Activated CD8-positive, alpha-beta memory T cell treated with anti-CD3 and anti-CD28 coated beads for 24 hours (primary cell): ENCODE measurements around the gene TMEM97.
"Not testable (repeated sequence)": the region's sequence is repeated elsewhere in the genome, so short reads cannot be mapped to it uniquely, and the experiment has no call there.

Source experiments
- DNase-seq: peaks from one replicate; pipeline ENCODE4 v3.0.0-alpha.2; 2020

TMEM97 gene

DNA sequence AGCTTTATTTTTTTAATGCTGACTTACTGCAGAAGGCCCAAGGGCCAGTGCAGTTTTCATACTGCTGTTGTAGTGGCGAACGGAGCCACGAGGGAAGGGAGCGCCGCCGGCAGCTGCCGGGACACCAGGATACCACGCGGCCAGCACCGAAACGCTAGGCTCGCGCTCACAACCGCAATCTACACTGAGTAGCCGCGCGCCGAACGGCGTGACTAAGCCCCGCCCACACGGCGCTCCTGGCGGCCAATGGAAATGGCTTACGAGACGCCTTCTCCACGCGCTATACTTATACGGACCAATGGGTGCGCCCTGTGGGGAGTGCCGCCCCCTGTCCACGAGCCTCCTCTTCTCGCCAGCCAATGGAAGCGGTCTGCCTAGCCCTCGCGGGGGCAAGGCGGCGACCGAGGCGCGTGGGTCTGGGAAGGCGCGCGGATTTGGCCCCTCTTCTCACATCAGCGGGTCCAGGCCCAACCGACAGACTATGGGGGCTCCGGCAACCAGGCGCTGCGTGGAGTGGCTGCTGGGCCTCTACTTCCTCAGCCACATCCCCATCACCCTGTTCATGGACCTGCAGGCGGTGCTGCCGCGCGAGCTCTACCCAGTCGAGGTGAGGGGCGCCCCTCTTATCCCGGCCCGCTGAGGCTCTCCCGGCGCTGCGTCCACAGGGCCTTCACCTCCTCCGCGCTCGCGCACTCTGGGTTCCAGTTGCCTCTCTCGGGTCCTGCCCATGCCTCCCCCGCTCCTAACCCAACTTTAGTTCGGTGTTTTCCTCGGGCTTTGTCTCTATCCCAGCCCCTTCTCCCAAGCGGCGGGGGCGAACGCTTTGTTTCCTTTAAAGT lies at the start of gene TMEM97:
Gene TMEM97, plus strand, starts transcription at position 442 of the 839 bp plus-strand sequence. Its CDS starts 40 bp downstream, at position 482.
- peak; percentile 95 for DNase-seq

DNA sequence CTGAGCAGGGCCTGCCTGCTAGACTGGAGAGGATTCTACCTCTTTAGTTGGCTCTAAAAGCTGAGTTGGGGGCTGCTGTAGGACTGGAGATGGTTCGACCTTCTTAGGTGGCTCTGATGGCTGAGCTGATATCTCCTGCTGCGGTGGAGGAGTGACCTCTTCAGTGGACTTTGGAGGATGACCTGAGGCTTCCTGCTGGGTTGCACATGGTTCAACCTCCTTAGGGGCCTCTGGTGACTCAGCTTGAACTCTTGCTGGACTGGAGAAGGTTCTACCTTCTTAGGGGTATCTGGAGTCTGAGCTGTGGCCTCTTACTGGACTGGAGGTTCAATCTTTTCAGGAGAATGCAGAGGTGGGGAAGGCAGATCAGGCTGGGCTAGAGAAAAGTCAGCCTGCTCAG lies 48.9 kb upstream of the TMEM97 start:
- no peak for DNase-seq

DNA sequence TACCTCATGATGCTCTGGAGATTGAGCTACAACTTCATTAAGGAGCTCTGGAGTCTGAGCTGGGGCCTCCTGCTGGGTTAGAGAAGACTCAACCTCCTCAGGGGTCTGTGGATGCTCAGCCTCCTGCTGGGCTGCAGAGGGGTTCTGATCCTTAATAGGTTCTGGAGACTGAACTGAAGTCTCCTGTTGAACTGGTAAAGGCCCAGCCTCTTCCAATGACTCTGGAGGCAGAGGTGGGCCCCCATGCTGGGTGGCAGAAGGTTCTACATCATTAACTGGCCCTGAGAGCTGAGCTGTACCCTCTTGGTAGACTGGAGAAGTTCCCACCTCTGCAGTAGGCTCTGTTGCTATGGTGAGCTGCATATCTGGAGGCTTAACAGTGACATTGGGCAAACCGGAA lies 48.1 kb upstream of the TMEM97 start:
- no peak for DNase-seq

DNA sequence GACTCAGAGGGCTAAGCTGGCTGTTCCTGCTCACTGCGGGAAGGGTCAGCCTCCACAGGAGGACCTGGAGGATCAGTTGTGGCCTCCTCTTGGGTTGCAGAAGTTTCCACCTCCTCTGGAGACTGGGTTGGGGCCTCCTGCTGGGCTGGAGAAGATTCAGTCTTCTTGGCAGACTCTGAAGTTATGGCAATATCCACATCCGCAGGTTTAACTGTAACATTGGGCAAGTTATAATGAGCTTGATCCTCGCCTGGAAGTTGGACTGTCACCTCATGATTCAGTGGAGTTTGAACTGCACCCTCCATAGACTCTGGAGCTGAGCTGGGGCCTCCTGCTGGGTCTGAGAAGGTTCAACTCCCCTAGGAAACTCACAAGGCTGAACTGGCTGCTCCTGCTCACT lies 47.6 kb upstream of the TMEM97 start:
- no peak for DNase-seq

DNA sequence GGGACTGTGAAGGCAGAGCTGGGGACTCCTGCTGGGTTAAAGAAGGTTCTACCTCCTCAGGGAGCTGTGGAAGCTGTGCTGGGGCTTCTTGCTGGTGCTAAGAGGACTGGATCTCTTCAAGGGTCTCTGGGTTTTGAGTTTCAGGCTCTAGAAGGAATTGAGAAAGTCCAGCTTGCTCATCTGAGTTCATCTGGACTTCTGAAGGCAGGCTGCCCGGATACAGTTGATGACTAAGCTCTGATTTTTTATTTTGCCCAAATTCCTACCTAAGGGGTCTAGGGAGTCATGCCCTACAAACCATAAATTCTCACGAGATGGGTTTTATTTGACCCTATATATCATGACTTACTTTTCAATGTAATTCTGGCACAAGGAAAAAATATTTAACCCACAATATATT lies 46.8 kb upstream of the TMEM97 start:
- no peak for DNase-seq

DNA sequence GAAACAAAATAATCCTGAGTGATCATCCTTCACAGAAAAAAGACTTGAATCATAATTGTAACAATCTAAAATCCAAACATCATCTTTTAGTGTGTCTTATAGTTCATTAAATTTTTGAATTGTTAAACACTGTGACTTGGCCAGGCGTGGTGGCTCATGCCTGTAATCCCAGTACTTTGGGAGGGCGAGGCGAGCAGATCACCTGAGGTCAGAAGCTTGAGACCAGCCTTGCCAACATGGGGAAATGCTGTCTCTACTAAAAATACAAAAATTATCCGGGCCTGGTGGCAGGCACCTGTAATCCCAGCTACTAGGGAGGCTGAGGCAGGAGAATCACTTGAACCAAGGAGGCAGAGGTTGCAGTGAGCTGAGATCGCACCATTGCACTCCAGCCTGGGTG lies 45.7 kb upstream of the TMEM97 start:
- DNase-seq = not testable (repeated sequence)

DNA sequence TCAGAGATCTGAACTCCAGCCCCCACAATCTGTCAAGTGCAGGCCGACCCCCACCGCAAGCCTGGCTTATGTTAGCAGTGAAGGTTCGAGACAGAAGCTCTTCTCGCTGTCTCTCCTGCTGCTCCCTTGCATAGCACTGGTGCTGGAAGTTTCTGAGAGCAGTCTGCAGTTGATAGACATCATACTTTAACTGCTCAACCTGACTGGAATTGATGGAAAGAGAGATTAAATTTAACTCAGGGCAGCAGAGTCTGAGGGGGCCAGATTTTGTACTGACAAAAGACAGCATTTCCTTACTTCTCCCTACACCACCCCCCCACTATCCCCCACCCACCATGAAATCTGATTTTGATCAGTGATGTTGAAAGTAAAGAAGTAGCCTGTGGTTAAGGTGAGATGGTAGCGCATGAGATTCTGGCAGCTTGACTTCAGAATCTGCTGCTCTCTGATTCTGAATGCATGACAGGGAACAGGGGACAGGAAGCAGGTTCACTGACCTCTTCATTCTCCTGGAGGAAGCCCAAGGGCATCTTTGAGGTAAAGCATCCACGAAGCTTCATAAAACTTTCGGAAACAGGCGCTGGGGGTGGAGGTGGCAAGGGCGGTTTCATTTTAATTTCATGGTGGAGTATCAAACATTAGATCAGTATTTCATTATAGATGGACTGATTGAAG lies 44.3 kb upstream of the TMEM97 start:
- no peak for DNase-seq

DNA sequence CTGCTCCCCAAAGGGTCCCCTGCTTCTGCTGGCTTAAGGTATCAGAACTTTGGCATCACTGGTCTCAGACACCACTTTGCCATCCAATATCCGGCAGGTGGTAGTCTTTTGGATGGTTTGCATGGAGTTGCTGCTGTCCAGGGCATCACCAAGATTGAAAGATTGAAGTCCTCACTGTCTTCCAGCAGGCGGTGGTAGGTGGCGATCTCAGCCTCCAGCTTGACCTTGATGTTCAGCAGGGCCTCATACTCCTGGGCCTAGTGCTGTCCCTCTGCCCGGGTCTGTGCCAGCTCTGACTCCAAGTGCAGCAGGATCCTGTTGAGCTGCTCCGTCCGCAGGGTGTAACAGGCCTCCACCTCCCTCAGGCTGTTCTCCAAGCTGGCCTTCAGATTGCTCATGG lies 43.0 kb upstream of the TMEM97 start:
- DNase-seq = no peak

DNA sequence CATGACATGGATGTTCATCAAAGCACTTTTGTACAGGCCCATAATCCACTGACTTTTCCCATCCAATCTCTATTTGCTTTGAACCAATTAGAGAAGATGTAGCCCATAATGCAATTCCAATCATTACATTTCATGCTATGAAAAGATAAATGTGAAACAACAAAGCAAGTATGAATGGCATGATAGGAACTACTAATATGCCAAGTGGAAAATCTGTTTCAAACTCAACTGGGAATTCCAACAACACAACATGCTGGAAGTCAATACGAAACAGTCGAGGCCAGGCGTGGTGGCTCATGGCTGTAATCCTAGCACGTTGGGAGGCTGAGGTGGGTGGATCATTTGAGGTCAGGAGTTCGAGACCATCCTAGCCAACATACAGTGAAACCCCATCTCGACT lies 39.6 kb upstream of the TMEM97 start:
- no peak for DNase-seq

DNA sequence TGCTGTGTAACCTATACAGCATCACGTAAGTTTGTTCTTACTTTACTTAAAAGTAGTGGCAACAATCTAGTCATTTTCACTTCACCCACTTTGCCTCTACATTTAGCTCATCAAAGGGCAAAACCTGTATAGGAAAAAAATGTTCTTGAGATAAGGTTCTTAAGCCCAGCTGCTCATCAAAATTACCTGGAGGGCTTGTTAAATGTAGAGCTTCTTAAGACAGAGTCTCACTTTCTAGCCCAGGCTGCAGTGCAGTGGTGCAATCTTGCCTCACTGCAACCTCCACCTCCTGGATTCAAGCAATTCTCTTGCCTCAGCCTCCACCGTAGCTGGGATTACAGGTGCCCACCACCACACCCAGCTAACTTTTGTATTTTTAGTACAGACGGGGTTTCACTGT lies 38.2 kb upstream of the TMEM97 start:
- DNase-seq = no peak

DNA sequence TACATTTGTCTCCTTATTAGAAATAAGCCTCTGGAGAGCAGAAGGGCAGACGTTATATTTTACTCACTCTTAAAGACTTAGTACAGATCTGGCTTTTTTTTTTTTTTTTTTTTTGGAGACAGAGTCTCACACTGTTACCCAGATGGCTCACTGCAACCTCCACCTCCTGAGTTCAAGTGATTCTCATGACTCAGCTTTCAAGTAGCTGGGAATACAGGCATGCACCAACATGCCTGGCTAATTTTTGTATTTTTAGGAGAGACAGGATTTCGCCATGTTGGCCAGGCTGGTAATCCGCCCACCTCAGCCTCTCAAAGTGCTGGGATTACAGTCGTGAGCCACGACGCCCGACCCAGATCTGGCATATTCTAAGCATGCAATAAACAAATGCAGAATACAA lies 36.4 kb upstream of the TMEM97 start:
- DNase-seq = no peak

DNA sequence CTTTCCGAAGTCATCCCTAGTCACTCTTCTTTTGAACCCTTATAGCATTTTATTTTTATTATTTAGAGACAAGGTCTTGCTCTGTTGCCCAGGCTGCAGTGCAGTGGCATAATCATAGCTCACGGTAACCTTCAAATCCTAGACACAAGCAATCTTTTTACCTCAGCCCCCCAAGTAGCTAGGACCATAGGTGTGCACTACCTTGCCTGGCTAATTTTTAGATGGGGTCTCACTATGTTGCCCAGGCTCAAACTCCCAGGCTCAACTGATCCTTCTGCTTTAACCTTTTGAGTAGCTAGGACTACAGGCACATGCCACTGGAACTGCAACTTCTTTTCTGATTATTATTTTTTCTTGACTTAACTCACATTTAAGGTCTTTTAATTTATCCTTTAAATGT lies 33.0 kb upstream of the TMEM97 start:
- DNase-seq = no peak

DNA sequence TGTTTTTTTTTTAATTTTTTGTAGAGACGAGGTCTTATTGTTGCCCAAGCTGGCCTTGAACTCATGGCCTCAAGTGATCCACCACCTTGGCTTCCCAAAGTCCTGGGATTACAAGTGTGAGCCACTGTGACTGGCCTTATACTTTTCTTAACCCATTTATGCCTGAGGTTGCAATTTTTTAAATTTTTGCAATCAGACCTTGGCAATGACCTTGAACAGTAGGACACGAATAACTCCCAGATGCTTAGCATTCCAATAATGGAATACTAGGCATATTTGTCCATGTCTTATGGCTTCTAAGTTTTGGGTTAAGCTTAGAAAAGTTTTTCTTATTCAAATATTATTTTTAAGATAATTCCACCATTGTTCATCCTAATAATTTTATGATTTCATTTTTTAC lies 28.3 kb upstream of the TMEM97 start:
- DNase-seq = no peak

DNA sequence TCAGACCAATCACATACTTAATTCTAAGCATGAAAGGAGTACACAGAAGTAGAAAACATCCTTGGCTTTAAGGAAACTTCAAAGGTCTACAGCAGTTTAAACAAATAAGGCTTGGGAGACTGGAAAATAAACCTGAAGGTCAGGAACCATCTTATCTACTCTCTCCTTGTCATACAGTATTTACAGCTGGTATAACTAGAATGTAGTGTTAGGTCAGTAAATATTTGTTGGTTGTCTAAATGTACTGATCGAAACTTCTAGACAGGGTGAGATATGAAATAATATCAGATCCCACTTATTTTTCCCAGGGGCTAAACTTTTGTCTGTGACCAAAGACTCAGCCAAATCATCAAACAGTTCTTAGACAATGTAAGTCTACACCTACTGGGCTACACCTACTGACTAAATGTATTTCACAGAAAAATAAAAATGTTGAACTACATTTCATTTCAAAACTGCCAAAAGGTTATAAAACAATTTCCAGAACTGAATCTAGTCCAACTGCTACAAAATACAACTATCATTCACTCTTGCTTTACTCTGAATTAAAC lies 27.1 kb upstream of the TMEM97 start:
- DNase-seq = no peak

DNA sequence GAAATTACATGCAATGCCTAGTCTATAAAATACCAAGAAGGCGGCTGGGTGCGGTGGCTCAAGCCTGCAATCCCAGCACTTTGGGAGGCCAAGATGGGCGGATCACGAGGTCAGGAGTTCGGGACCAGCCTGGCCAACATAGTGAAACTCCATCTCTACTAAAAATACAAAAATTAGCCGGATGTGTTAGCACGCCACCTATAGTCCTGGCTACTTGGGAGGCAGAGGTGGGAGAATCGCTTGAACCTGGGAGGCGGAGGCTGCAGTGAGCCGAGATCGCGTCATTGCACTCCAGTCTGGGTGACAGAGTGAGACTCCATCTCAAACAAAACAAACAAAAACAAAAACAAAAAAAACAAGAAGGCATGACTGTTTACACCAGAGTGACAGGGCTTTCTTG lies 26.1 kb upstream of the TMEM97 start:
- DNase-seq = not testable (repeated sequence)

DNA sequence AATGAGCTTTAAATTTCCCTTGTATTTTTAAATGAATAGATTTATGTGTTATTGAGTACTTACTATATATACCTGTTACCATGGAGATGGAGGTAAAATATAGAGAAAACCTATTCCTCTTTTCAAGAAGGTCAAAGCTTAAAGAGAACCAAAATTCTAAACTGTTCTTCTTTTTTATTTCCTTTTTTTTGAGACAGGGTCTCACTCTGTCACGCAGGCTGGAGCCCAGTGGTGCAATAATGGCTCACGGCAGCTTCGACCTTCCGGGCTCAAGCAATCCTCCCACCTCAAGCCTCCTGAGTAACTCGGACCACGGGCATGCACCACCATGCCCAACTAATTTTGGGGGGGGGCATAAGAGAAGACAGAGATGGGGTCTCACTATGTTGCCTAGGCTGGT lies 25.0 kb upstream of the TMEM97 start:
- no peak for DNase-seq

DNA sequence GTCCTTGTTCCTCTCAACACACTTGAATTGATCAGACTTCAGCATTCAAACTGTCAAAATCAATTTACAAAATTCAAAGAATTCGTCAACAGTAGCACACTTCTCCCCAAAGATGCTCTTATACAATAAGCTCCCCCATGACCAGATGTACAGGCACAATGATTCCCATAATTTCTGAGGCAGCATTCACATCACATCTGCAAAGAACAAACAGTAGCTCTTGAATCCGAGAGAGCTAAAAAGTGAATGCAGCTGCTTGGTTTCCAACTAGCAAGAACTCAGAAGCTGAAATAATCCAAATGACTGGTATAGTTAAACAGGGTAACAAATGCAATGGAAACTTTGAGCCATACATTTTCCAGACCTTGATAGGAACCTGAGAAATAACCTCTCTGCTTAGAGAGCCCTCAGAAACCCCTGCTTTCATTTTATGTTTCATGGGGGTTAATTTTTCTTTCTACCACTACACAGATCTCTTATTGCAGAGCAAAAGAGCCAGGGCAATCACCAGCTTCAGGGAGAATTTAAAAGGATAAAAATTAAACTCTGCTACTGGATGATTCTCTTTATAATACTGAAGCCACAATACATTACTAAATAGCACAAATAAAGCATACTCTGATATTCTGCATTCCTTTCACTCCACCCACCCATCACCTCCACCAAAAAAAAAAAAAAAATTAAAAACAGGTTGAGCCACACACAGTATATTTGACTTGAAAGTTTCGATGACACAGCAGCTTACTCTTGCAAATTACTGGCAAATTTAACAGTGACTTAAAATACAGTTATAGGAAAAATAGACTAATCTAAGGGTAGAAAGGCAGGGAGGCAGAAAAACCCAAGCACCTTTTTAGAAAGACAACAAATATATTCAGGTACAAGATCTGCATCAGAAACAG lies 23.1 kb upstream of the TMEM97 start:
- no peak for DNase-seq

DNA sequence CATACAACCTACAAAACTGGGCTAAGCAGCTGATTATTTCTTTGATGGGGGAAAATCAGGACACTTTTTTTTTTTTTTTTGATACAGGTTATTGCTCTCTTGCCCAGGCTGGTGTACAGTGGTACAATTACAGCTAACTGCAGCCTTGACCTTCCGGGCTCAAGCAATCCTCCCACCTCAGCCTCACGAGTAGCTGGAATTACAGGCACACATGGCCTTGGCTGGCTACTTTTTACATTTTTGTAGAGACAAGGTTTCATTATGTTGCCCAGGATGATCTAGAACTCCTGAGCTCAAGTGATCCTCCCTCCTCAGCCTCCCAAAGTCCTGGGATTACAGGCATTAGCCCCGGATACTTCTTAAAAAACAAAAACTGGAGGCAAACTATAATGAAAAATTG lies 20.6 kb upstream of the TMEM97 start:
- no peak for DNase-seq

DNA sequence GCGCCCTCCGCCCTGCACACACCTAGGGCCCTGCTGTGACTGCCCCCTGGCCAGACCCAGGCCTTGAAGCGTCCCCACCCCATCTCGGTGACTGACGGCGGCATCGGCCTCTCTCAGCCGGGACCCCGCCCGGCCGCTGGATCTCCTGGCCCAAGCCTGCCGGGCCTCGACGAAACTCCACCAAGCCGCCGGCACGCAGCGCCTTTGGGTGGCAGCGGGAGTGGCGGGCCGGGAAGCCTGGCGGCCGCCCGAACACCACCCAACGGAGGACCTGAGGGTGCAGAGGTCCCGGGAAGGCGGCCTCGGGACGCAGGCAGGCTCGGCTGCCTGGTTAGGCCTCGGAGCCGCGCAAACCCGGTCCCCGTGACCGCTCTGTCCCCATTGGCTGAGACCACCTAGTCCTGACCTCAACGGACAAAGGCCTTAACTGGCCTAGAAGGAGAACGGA lies 12.0 kb upstream of the TMEM97 start:
- DNase-seq = no peak

DNA sequence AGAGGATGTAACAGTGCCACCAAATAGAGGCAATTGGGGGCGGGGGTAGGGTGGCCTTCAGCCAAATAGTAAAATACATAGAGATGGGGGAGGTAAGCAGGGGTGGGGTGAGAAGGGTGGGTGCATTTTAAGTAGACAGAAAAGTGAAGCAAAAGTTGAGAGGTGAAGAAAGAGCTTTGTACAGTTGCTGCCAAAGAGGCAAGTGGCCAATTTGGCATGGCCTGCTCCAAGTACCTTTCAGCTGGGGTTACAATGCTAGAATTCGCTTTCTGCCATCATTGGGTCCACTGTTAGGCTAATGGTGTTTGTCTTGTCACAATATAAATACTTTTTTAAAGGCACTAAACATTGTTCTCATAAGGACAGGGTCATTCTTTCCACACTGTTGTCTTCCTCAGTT lies 5.2 kb upstream of the TMEM97 start:
- no peak for DNase-seq

DNA sequence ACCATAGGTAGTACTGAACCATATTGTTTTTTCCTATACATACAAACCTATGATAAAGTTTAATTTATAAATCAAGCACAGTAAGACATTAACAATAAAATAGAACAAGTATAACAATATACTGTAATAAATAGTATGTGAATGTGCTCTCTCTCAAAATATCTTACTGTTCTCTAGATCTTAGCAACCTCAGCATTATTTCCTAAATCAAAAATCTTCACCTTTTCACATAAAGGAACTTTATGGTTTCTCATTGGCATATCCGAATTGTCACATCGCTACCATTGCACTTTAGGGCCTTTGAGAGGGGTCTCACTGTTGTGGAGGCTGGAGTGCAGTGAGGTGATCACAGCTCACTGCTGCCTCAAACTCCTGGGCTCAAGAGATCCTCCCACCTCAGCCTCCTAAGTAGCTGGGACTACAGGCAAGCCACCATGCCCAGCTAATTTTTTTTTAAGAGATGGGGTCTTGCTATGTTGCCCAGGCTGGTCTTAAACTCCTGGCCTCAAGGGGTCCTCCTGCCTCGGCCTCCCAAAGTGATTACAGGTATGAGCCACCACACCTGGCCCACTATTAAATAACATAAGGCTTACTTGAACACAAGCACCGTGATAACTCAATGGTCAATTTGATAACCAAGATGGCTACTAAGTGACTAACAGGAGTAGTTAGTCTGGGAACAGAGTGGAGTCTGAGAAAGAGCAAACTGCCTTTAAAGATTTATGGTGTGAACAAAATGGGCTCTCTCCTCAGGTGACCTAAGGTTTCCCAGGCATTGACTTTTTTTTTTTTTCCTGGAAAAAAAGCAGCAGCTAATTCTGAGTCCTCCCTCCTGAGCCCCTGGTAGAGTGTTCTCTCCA lies 2.9 kb upstream of the TMEM97 start:
- DNase-seq = no peak
